Prostate gland (tissue), 2 donors: ENCODE results near the gene SPIRE2.

Experiments used
- POLR2A ChIP-seq: fragments of 450-650 bp; IDR thresholded peaks from one replicate; pipeline ENCODE4 v1.6.1; 2016; ENCODE audit warnings: antibody characterized with exemption, mild to moderate bottlenecking
- POLR2AphosphoS5 ChIP-seq: sonication (generic); formaldehyde crosslinking; IDR thresholded peaks from one replicate; pipeline ENCODE4 v1.6.1; 2017; ENCODE audit warnings: antibody characterized with exemption
- TF ChIP-seq, protein P1 (sequence below), 4 experiments: fragments of 200-600 bp in 2 of 4; fragments of 450-650 bp in 2 of 4; sonication (generic) in 2 of 4; IDR thresholded peaks; 1 replicate in 3 of 4; 2 replicates in 1 of 4; pipeline ENCODE4 v1.5.1; 2016 to 2019; ENCODE audit warnings: antibody characterized with exemption in 4 of 4, mild to moderate bottlenecking in 2 of 4, moderate library complexity in 2 of 4

DNA sequence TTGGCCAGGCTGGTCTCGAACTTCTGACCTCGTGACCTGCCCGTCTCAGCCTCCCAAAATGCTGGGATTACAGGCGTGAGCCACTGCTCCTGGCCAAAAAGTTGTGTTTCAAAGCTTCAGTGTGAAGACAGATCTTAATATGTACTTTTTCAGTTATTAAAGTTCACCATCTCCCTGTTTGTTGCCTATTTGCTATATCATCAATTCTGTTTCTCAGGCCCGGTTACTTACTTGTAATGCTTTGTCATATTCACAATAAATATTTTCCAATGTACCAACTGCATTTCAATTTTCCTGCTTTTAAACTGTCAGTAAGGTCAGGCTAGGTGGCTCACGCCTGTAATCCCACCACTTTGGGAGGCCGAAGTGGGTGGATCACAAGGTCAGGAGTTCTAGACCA is 34.3 kb upstream of the SPIRE2 start:
- TF ChIP-seq POLR2AphosphoS5 (no peak), POLR2A (no peak)
- TF ChIP-seq, protein P1, sequence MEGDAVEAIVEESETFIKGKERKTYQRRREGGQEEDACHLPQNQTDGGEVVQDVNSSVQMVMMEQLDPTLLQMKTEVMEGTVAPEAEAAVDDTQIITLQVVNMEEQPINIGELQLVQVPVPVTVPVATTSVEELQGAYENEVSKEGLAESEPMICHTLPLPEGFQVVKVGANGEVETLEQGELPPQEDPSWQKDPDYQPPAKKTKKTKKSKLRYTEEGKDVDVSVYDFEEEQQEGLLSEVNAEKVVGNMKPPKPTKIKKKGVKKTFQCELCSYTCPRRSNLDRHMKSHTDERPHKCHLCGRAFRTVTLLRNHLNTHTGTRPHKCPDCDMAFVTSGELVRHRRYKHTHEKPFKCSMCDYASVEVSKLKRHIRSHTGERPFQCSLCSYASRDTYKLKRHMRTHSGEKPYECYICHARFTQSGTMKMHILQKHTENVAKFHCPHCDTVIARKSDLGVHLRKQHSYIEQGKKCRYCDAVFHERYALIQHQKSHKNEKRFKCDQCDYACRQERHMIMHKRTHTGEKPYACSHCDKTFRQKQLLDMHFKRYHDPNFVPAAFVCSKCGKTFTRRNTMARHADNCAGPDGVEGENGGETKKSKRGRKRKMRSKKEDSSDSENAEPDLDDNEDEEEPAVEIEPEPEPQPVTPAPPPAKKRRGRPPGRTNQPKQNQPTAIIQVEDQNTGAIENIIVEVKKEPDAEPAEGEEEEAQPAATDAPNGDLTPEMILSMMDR (IDR thresholded peaks at IDR 0.05): no peak
